HCT116 (cell line): ENCODE data around the gene FAT1. TPM values are rescaled to one million over a fixed set of nuclear protein-coding genes. Genes with fewer than 3 reads are reported as not detected.
"Not testable (repeated sequence)": the region's sequence is repeated elsewhere in the genome, so short reads cannot be mapped to it uniquely, and the experiment has no call there.

Source experiments
- ATAC-seq: fragments of 200-7000 bp; cut with Tn5 transposase; 2 replicates; pipeline ENCODE4 v1.9.1; 2020; ENCODE audit warnings: mild to moderate bottlenecking, moderate library complexity
- BruUV-seq: library from RNA; stranded (reverse); fragments of 400-500 nt; replicated peaks from 2 replicates; lab custom pipeline; 2021; lab: Mats Ljungman, UMichigan
- CTCF ChIA-PET: fragments of 300-600 bp; sonication (Branson Sonifier 250); formaldehyde crosslinking; loops from one replicate; lab custom pipeline; 2021; ENCODE audit warnings: antibody characterized with exemption; lab: Charles Lee
- POLR2A ChIA-PET: fragments of 300-600, 350-600 bp; sonication (Branson Sonifier 250); formaldehyde crosslinking; loops from one replicate; lab custom pipeline; 2021; ENCODE audit warnings: antibody characterized with exemption; lab: Charles Lee
- RAD21 ChIA-PET, 2 experiments: fragments of 300-600 bp; sonication (Branson Sonifier 250); formaldehyde crosslinking; loops; one replicate each; lab custom pipeline; 2023; ENCODE audit warnings: low total read pairs in 2 of 2; ENCODE audit not compliant: uncharacterized antibody in 2 of 2, unreplicated experiment in 2 of 2, low non-redundant PET in 1 of 2; lab: Charles Lee
- DNase-seq: peaks from one replicate; pipeline ENCODE4 v3.0.0-alpha.2; 2010; ENCODE audit warnings: low read depth, low spot score
- H2AFZ ChIP-seq: fragments of 200-600 bp; shearing (Covaris generic), sonication (generic); 2 replicates; pipeline ENCODE4 v1.6.1; 2017; ENCODE audit warnings: low read depth, mixed run types, mixed read lengths, antibody characterized with exemption, low read length; ENCODE audit not compliant: poor library complexity, severe bottlenecking
- H3K27ac ChIP-seq: 2 replicates; pipeline ENCODE4 v1.5.1; 2012; ENCODE audit warnings: low read depth, low read length
- H3K27me3 ChIP-seq: fragments of 200-600 bp; sonication (generic); 2 replicates; pipeline ENCODE4 v1.6.1; 2016; ENCODE audit warnings: mixed run types, low read length, mixed read lengths; ENCODE audit not compliant: insufficient read depth
- H3K36me3 ChIP-seq, 2 experiments: fragments of 200-500 bp in 1 of 2; fragments of 200-600 bp in 1 of 2; sonication (Bioruptor generic) in 1 of 2; sonication (generic) in 1 of 2; 2 replicates each; pipeline versions ENCODE4 v1.5.1 to v1.6.1; 2014 to 2016; ENCODE audit warnings: low read length in 2 of 2, inconsistent platforms in 1 of 2, mixed read lengths in 1 of 2, mixed run types in 1 of 2; ENCODE audit not compliant: insufficient read depth in 2 of 2, control insufficient read depth in 1 of 2
- H3K4me1 ChIP-seq, 2 experiments: fragments of 200-600 bp in 1 of 2; sonication (generic) in 1 of 2; 2 replicates each; pipeline versions ENCODE4 v1.5.1 to v1.6.1; 2012 to 2017; ENCODE audit warnings: low read length in 2 of 2, inconsistent platforms in 1 of 2, mild to moderate bottlenecking in 1 of 2, mixed read lengths in 1 of 2, mixed run types in 1 of 2, moderate library complexity in 1 of 2; ENCODE audit not compliant: insufficient read depth in 2 of 2, control insufficient read depth in 1 of 2
- H3K4me2 ChIP-seq: fragments of 200-600 bp; sonication (generic); 2 replicates; pipeline ENCODE4 v1.6.1; 2017; ENCODE audit warnings: mixed run types, low read length, mixed read lengths
- H3K4me3 ChIP-seq, 2 experiments: fragments of 200-600 bp in 1 of 2; sonication (generic) in 1 of 2; replicated peaks in 1 of 2; 2 replicates each; pipeline ENCODE4 v1.5.1; 2011 to 2016; ENCODE audit warnings: low read length in 2 of 2, control low read depth in 1 of 2, low read depth in 1 of 2, mild to moderate bottlenecking in 1 of 2, mixed read lengths in 1 of 2, mixed run types in 1 of 2
- H3K79me2 ChIP-seq: fragments of 200-600 bp; sonication (generic); 2 replicates; pipeline ENCODE4 v1.6.1; 2017; ENCODE audit warnings: mild to moderate bottlenecking, mixed run types, low read length, moderate library complexity, mixed read lengths; ENCODE audit not compliant: insufficient read depth
- H3K9ac ChIP-seq: fragments of 200-600 bp; sonication (generic); 2 replicates; pipeline ENCODE4 v1.6.1; 2016; ENCODE audit warnings: low read length, mixed read lengths
- H3K9me2 ChIP-seq: fragments of 200-600 bp; sonication (generic), shearing (Covaris generic); 2 replicates; pipeline ENCODE4 v1.6.1; 2017; ENCODE audit warnings: mixed run types, mild to moderate bottlenecking, moderate library complexity; ENCODE audit not compliant: insufficient read depth
- H3K9me3 ChIP-seq, 2 experiments: fragments of 200-500 bp in 1 of 2; fragments of 200-600 bp in 1 of 2; sonication (Bioruptor generic) in 1 of 2; sonication (generic) in 1 of 2; 2 replicates each; pipeline ENCODE4 v1.6.1; 2014 to 2017; ENCODE audit warnings: low read length in 2 of 2, mixed read lengths in 2 of 2, inconsistent platforms in 1 of 2, low read depth in 1 of 2, mild to moderate bottlenecking in 1 of 2, mixed run types in 1 of 2, moderate library complexity in 1 of 2; ENCODE audit not compliant: control insufficient read depth in 1 of 2, insufficient read depth in 1 of 2
- H4K20me1 ChIP-seq: fragments of 200-600 bp; sonication (generic), shearing (Covaris generic); 2 replicates; pipeline ENCODE4 v1.6.1; 2017; ENCODE audit warnings: mixed run types, mild to moderate bottlenecking, moderate library complexity; ENCODE audit not compliant: insufficient read depth
- ELF1 ChIP-seq: IDR thresholded peaks from 2 replicates; pipeline ENCODE4 v1.6.1; 2012; ENCODE audit warnings: low read depth, borderline replicate concordance
- POLR2AphosphoS5 ChIP-seq: IDR thresholded peaks from 2 replicates; pipeline ENCODE4 v1.6.1; 2011; ENCODE audit warnings: mild to moderate bottlenecking, low read depth, low read length, moderate library complexity
- intact Hi-C: fragments of 100-400 bp; cut with micrococcal nuclease; formaldehyde crosslinking; loops from 2 replicates; pipeline ENCODE4 v1.10.0; 2022
- total RNA-seq: library from RNA; stranded (reverse); gene quantifications from one replicate; pipeline ENCODE4 v1.2.1, GENCODE V29; 2021; ENCODE audit not compliant: unreplicated experiment
- TF ChIP-seq, protein P1 (sequence below): IDR thresholded peaks from 2 replicates; pipeline ENCODE4 v1.6.1; 2012; ENCODE audit warnings: low read depth

FAT1 gene
- total RNA-seq, 1 experiment from 2014 or later: 676 TPM

DNA sequence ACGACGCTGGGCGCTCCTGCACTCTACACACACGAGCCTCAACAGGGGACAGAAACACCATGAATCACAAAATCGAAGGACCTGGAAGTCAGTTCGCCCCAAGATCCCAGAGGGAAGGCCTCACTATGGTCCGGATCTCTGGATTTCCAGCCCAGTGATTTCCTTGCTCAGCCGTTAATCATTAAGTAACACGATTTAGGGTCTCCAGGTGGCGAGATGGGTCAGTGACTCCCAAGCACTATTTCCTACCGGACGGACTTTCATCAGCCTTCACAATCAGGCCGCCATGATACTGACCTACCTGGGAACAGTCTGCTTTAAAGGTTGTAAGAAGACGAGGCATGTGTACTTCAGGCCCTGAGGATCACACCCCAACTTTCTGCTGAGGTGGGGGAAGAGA lies 63.7 kb downstream of the FAT1 start:
- ChIA-PET RAD21 (no interaction called here), POLR2A (no interaction called here), CTCF (no interaction called here)
- H3K4me1 ChIP-seq: peaks cover 10 to 21% of the 10 kb centered on the region in 2 experiments
- H3K9me2 ChIP-seq: no peaks in the 10 kb centered on the region
- no peak for ATAC-seq
- TSS peak; percentile 3 for BruUV-seq
- TF ChIP-seq POLR2AphosphoS5 (no peak), ELF1 (no peak)
- TF ChIP-seq, protein P1, sequence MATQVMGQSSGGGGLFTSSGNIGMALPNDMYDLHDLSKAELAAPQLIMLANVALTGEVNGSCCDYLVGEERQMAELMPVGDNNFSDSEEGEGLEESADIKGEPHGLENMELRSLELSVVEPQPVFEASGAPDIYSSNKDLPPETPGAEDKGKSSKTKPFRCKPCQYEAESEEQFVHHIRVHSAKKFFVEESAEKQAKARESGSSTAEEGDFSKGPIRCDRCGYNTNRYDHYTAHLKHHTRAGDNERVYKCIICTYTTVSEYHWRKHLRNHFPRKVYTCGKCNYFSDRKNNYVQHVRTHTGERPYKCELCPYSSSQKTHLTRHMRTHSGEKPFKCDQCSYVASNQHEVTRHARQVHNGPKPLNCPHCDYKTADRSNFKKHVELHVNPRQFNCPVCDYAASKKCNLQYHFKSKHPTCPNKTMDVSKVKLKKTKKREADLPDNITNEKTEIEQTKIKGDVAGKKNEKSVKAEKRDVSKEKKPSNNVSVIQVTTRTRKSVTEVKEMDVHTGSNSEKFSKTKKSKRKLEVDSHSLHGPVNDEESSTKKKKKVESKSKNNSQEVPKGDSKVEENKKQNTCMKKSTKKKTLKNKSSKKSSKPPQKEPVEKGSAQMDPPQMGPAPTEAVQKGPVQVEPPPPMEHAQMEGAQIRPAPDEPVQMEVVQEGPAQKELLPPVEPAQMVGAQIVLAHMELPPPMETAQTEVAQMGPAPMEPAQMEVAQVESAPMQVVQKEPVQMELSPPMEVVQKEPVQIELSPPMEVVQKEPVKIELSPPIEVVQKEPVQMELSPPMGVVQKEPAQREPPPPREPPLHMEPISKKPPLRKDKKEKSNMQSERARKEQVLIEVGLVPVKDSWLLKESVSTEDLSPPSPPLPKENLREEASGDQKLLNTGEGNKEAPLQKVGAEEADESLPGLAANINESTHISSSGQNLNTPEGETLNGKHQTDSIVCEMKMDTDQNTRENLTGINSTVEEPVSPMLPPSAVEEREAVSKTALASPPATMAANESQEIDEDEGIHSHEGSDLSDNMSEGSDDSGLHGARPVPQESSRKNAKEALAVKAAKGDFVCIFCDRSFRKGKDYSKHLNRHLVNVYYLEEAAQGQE: no peak
- no peak for DNase-seq
- H4K20me1 ChIP-seq: peaks cover 81% of the 10 kb centered on the region
- H3K36me3 ChIP-seq: peaks cover 46 to 75% of the 10 kb centered on the region in 2 experiments
- intact Hi-C loops: no loop called here
- no peak overlapping the region for H3K27ac ChIP-seq
- no peak overlapping the region for H3K9ac ChIP-seq
- H3K4me3 ChIP-seq: no peak overlapping the region
- H2AFZ ChIP-seq: no peak overlapping the region
- no peaks in the 10 kb centered on the region for H3K9me3 ChIP-seq
- H3K27me3 ChIP-seq: no peaks in the 10 kb centered on the region
- peaks cover 100% of the 10 kb centered on the region for H3K79me2 ChIP-seq
- no peak overlapping the region for H3K4me2 ChIP-seq

DNA sequence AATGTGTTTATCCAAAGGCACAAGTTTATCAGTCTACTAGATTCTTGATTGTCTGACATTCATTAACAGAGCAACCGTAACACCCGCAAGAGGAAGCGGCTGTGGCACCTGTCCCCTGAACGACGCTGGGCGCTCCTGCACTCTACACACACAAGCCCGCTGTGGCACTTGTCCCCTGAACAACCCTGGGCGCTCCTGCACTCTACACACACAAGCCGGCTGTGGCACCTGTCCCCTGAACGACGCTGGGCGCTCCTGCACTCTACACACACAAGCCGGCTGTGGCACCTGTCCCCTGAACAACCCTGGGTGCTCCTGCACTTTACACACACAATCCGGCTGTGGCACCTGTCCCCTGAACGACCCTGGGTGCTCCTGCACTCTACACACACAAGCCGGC lies 64.2 kb downstream of the FAT1 start:
- BruUV-seq, intact Hi-C loops, POLR2A ChIA-PET, H3K27me3 ChIP-seq, H3K9me2 ChIP-seq, ATAC-seq, H3K4me2 ChIP-seq, H3K9ac ChIP-seq, RAD21 ChIA-PET, H3K9me3 ChIP-seq, H3K4me3 ChIP-seq, H2AFZ ChIP-seq, DNase-seq, CTCF ChIA-PET, H3K27ac ChIP-seq: not testable (repeated sequence)
- peaks cover 81% of the 10 kb centered on the region for H4K20me1 ChIP-seq
- H3K79me2 ChIP-seq: peaks cover 100% of the 10 kb centered on the region
- peaks cover 48 to 72% of the 10 kb centered on the region in 2 experiments for H3K36me3 ChIP-seq
- peaks cover 10 to 21% of the 10 kb centered on the region in 2 experiments for H3K4me1 ChIP-seq
